Measurements from ENCODE around the gene VDR.
A peak's percentile ranks its signal among the peaks of the same experiment; 100 is the strongest.

The VDR gene

GRCh38 chr12:47904713-47905709, at the start of gene VDR:
VDR (minus strand) TSS chr12:47904994; CDS start chr12:47879113, 25,881 bp downstream.
- H3K4me1 ChIP-seq (ENCODE audit: control insufficient read depth, insufficient read depth, low read length, unreplicated experiment) = peaks cover 27% of the 10 kb centered on the region
- peak within 1 kb of the TSS; percentile 85 for H3K4me3 ChIP-seq (ENCODE audit: low read depth, low read length)

GRCh38 chr12:47954058-47954457, 49.3 kb upstream of the VDR start:
- Histone ChIP-seq H3K36me3 (ENCODE audit: insufficient read depth, low read length) (no peaks in the 10 kb centered on the region), H3K4me3 (ENCODE audit: low read depth, low read length) (no peak overlapping the region), H3K4me1 (ENCODE audit: control insufficient read depth, insufficient read depth, low read length, unreplicated experiment) (no peaks in the 10 kb centered on the region), H3K27ac (ENCODE audit: low read depth, low read length) (no peak overlapping the region), H2AFZ (ENCODE audit: low read length, unreplicated experiment) (no peak overlapping the region), H3K27me3 (ENCODE audit: insufficient read depth, low read length) (peaks cover 39% of the 10 kb centered on the region), H3K79me2 (ENCODE audit: control insufficient read depth, insufficient read depth, low read length, unreplicated experiment) (no peaks in the 10 kb centered on the region)

More at GRCh38 chr12:47904713-47905709, at the start of gene VDR:
- Histone ChIP-seq H3K27ac (ENCODE audit: low read depth, low read length) (peak within 1 kb of the TSS; percentile 5; the same call in 1 of the 2 replicates), H3K79me2 (ENCODE audit: control insufficient read depth, insufficient read depth, low read length, unreplicated experiment) (peaks cover 22% of the 10 kb centered on the region), H2AFZ (ENCODE audit: low read length, unreplicated experiment) (peak within 1 kb of the TSS; percentile 88), H3K27me3 (ENCODE audit: insufficient read depth, low read length) (peaks cover 26% of the 10 kb centered on the region), H3K36me3 (ENCODE audit: insufficient read depth, low read length) (no peaks in the 10 kb centered on the region)

GRCh38 chr12:47950856-47951468, 46.2 kb upstream of the VDR start:
- H2AFZ ChIP-seq (ENCODE audit: low read length, unreplicated experiment) = no peak overlapping the region
- H3K36me3 ChIP-seq (ENCODE audit: insufficient read depth, low read length) = no peaks in the 10 kb centered on the region
- H3K27me3 ChIP-seq (ENCODE audit: insufficient read depth, low read length) = peaks cover 24% of the 10 kb centered on the region
- H3K4me3 ChIP-seq (ENCODE audit: low read depth, low read length) = no peak overlapping the region
- peaks cover 8% of the 10 kb centered on the region for H3K4me1 ChIP-seq (ENCODE audit: control insufficient read depth, insufficient read depth, low read length, unreplicated experiment)
- H3K27ac ChIP-seq (ENCODE audit: low read depth, low read length) = no peak overlapping the region
- H3K79me2 ChIP-seq (ENCODE audit: control insufficient read depth, insufficient read depth, low read length, unreplicated experiment) = no peaks in the 10 kb centered on the region

- no peak overlapping the region for H3K27ac ChIP-seq (ENCODE audit: low read depth, low read length)
- H2AFZ ChIP-seq (ENCODE audit: low read length, unreplicated experiment) = peak overlapping the region; percentile 61
Observed at GRCh38 chr12:47949441-47950341, 44.9 kb upstream of the VDR start.

GRCh38 chr12:47947341-47947740, 42.5 kb upstream of the VDR start:
- Histone ChIP-seq H3K36me3 (ENCODE audit: insufficient read depth, low read length) (no peaks in the 10 kb centered on the region), H3K27ac (ENCODE audit: low read depth, low read length) (no peak overlapping the region), H3K4me1 (ENCODE audit: control insufficient read depth, insufficient read depth, low read length, unreplicated experiment) (peaks cover 12% of the 10 kb centered on the region)

More at GRCh38 chr12:47949441-47950341, 44.9 kb upstream of the VDR start:
- H3K79me2 ChIP-seq (ENCODE audit: control insufficient read depth, insufficient read depth, low read length, unreplicated experiment) = no peaks in the 10 kb centered on the region
- peaks cover 12% of the 10 kb centered on the region for H3K4me1 ChIP-seq (ENCODE audit: control insufficient read depth, insufficient read depth, low read length, unreplicated experiment)
- H3K4me3 ChIP-seq (ENCODE audit: low read depth, low read length) = no peak overlapping the region
- no peaks in the 10 kb centered on the region for H3K36me3 ChIP-seq (ENCODE audit: insufficient read depth, low read length)
- peaks cover 20% of the 10 kb centered on the region for H3K27me3 ChIP-seq (ENCODE audit: insufficient read depth, low read length)

GRCh38 chr12:47946413-47947323, 41.9 kb upstream of the VDR start:
- Histone ChIP-seq H3K4me3 (ENCODE audit: low read depth, low read length) (no peak overlapping the region), H3K36me3 (ENCODE audit: insufficient read depth, low read length) (no peaks in the 10 kb centered on the region), H3K4me1 (ENCODE audit: control insufficient read depth, insufficient read depth, low read length, unreplicated experiment) (peaks cover 12% of the 10 kb centered on the region), H3K79me2 (ENCODE audit: control insufficient read depth, insufficient read depth, low read length, unreplicated experiment) (no peaks in the 10 kb centered on the region), H3K27ac (ENCODE audit: low read depth, low read length) (no peak overlapping the region), H2AFZ (ENCODE audit: low read length, unreplicated experiment) (no peak overlapping the region), H3K27me3 (ENCODE audit: insufficient read depth, low read length) (peaks cover 8% of the 10 kb centered on the region; the same call in 1 of the 2 replicates)

More at GRCh38 chr12:47947341-47947740, 42.5 kb upstream of the VDR start:
- no peak overlapping the region for H2AFZ ChIP-seq (ENCODE audit: low read length, unreplicated experiment)
- H3K27me3 ChIP-seq (ENCODE audit: insufficient read depth, low read length) = peaks cover 13% of the 10 kb centered on the region; the same call in 1 of the 2 replicates
- no peak overlapping the region for H3K4me3 ChIP-seq (ENCODE audit: low read depth, low read length)
- no peaks in the 10 kb centered on the region for H3K79me2 ChIP-seq (ENCODE audit: control insufficient read depth, insufficient read depth, low read length, unreplicated experiment)

GRCh38 chr12:47945341-47945728, 40.5 kb upstream of the VDR start:
- no peaks in the 10 kb centered on the region for H3K79me2 ChIP-seq (ENCODE audit: control insufficient read depth, insufficient read depth, low read length, unreplicated experiment)
- no peaks in the 10 kb centered on the region for H3K36me3 ChIP-seq (ENCODE audit: insufficient read depth, low read length)
- H3K4me1 ChIP-seq (ENCODE audit: control insufficient read depth, insufficient read depth, low read length, unreplicated experiment) = peaks cover 12% of the 10 kb centered on the region
- H3K4me3 ChIP-seq (ENCODE audit: low read depth, low read length) = no peak overlapping the region
- no peak overlapping the region for H3K27ac ChIP-seq (ENCODE audit: low read depth, low read length)
- H3K27me3 ChIP-seq (ENCODE audit: insufficient read depth, low read length) = no peaks in the 10 kb centered on the region
- no peak overlapping the region for H2AFZ ChIP-seq (ENCODE audit: low read length, unreplicated experiment)

- no peak overlapping the region for H2AFZ ChIP-seq (ENCODE audit: low read length, unreplicated experiment)
Observed at GRCh38 chr12:47944685-47945340, 40.0 kb upstream of the VDR start.

GRCh38 chr12:47943623-47944340, 39.0 kb upstream of the VDR start:
- Histone ChIP-seq H3K4me3 (ENCODE audit: low read depth, low read length) (no peak overlapping the region), H3K36me3 (ENCODE audit: insufficient read depth, low read length) (no peaks in the 10 kb centered on the region), H3K4me1 (ENCODE audit: control insufficient read depth, insufficient read depth, low read length, unreplicated experiment) (peaks cover 14% of the 10 kb centered on the region), H3K79me2 (ENCODE audit: control insufficient read depth, insufficient read depth, low read length, unreplicated experiment) (no peaks in the 10 kb centered on the region), H3K27me3 (ENCODE audit: insufficient read depth, low read length) (no peaks in the 10 kb centered on the region), H2AFZ (ENCODE audit: low read length, unreplicated experiment) (no peak overlapping the region), H3K27ac (ENCODE audit: low read depth, low read length) (no peak overlapping the region)

More at GRCh38 chr12:47944685-47945340, 40.0 kb upstream of the VDR start:
- Histone ChIP-seq H3K79me2 (ENCODE audit: control insufficient read depth, insufficient read depth, low read length, unreplicated experiment) (no peaks in the 10 kb centered on the region), H3K4me1 (ENCODE audit: control insufficient read depth, insufficient read depth, low read length, unreplicated experiment) (peaks cover 12% of the 10 kb centered on the region), H3K27ac (ENCODE audit: low read depth, low read length) (no peak overlapping the region), H3K27me3 (ENCODE audit: insufficient read depth, low read length) (no peaks in the 10 kb centered on the region), H3K36me3 (ENCODE audit: insufficient read depth, low read length) (no peaks in the 10 kb centered on the region), H3K4me3 (ENCODE audit: low read depth, low read length) (no peak overlapping the region)

All from ACC112 (cell line).